GM18499 (cell line): ENCODE data around the gene DGCR2.
"Not testable (repeated sequence)": the region's sequence is repeated elsewhere in the genome, so short reads cannot be mapped to it uniquely, and the experiment has no call there.

Source experiments
- ATAC-seq: cut with Tn5 transposase; IDR thresholded peaks from one replicate; pipeline ENCODE4 v1.9.1; 2021; ENCODE audit warnings: moderate number of reproducible peaks; ENCODE audit not compliant: insufficient read depth, unreplicated experiment

Gene DGCR2

GRCh38 chr22:19086896-19087295, 35.3 kb downstream of the DGCR2 start:
- ATAC-seq: no peak

GRCh38 chr22:19086417-19086816, 35.8 kb downstream of the DGCR2 start:
- ATAC-seq: no peak

- no peak for ATAC-seq
Measured at GRCh38 chr22:19085233-19085718, 36.9 kb downstream of the DGCR2 start.

GRCh38 chr22:19084586-19084985, 37.6 kb downstream of the DGCR2 start:
- ATAC-seq: not testable (repeated sequence)

GRCh38 chr22:19084126-19084525, 38.1 kb downstream of the DGCR2 start:
- not testable (repeated sequence) for ATAC-seq

GRCh38 chr22:19082793-19083192, 39.4 kb downstream of the DGCR2 start:
- ATAC-seq: no peak

GRCh38 chr22:19082101-19082500, 40.1 kb downstream of the DGCR2 start:
- no peak for ATAC-seq

- ATAC-seq: no peak
Measured at GRCh38 chr22:19081351-19081750, 40.9 kb downstream of the DGCR2 start.

GRCh38 chr22:19080853-19081252, 41.4 kb downstream of the DGCR2 start:
- no peak for ATAC-seq

GRCh38 chr22:19079691-19080090, 42.5 kb downstream of the DGCR2 start:
- no peak for ATAC-seq

GRCh38 chr22:19075404-19075803, 46.8 kb downstream of the DGCR2 start:
- ATAC-seq: no peak

- not testable (repeated sequence) for ATAC-seq
Measured at GRCh38 chr22:19072853-19073252, 49.4 kb downstream of the DGCR2 start.

GRCh38 chr22:19070397-19071169, 51.6 kb downstream of the DGCR2 start:
- ATAC-seq: no peak

GRCh38 chr22:19069451-19069850, 52.8 kb downstream of the DGCR2 start:
- no peak for ATAC-seq

GRCh38 chr22:19068784-19069271, 53.4 kb downstream of the DGCR2 start:
- no peak for ATAC-seq

- ATAC-seq: no peak
Measured at GRCh38 chr22:19067696-19068348, 54.4 kb downstream of the DGCR2 start.

GRCh38 chr22:19066531-19067271, 55.5 kb downstream of the DGCR2 start:
- no peak for ATAC-seq

GRCh38 chr22:19065929-19066328, 56.3 kb downstream of the DGCR2 start:
- ATAC-seq: no peak

- no peak for ATAC-seq
Measured at GRCh38 chr22:19065298-19065859, 56.8 kb downstream of the DGCR2 start.

- ATAC-seq: no peak
Measured at GRCh38 chr22:19064354-19065054, 57.7 kb downstream of the DGCR2 start.
